ACC112 (cell line): ENCODE results near the gene KCNC3.

Experiments
- H2AFZ ChIP-seq: fragments of 200-600 bp; sonication (generic); one replicate; pipeline ENCODE4 v1.6.0; 2017; ENCODE audit warnings: antibody characterized with exemption, low read length; ENCODE audit not compliant: unreplicated experiment
- H3K27ac ChIP-seq: fragments of 200-600 bp; sonication (generic); 2 replicates; pipeline ENCODE4 v1.5.1; 2014; ENCODE audit warnings: low read depth, mild to moderate bottlenecking, antibody characterized with exemption, low read length, moderate library complexity
- H3K27me3 ChIP-seq: fragments of 200-600 bp; sonication (generic); 2 replicates; pipeline ENCODE4 v1.6.1; 2014; ENCODE audit warnings: mild to moderate bottlenecking, antibody characterized with exemption, low read length, moderate library complexity, mixed read lengths; ENCODE audit not compliant: insufficient read depth
- H3K36me3 ChIP-seq: fragments of 200-600 bp; sonication (generic); 2 replicates; pipeline ENCODE4 v1.6.1; 2016; ENCODE audit warnings: mild to moderate bottlenecking, antibody characterized with exemption, low read length, moderate library complexity, mixed read lengths; ENCODE audit not compliant: insufficient read depth
- H3K4me1 ChIP-seq: fragments of 200-600 bp; sonication (generic); one replicate; pipeline ENCODE4 v1.6.1; 2016; ENCODE audit warnings: low read length, mixed read lengths; ENCODE audit not compliant: insufficient read depth, unreplicated experiment, control insufficient read depth
- H3K4me3 ChIP-seq: fragments of 200-600 bp; sonication (generic); 2 replicates; pipeline ENCODE4 v1.5.1; 2014; ENCODE audit warnings: mild to moderate bottlenecking, low read depth, low read length
- H3K79me2 ChIP-seq: fragments of 200-600 bp; sonication (generic); one replicate; pipeline ENCODE4 v1.6.0; 2016; ENCODE audit warnings: low read length; ENCODE audit not compliant: control insufficient read depth, unreplicated experiment, insufficient read depth

KCNC3 gene

GRCh38 chr19:50325310-50326100, 3.7 kb downstream of the KCNC3 start:
- no peak overlapping the region for H3K4me3 ChIP-seq
- H3K4me1 ChIP-seq = no peaks in the 10 kb centered on the region

GRCh38 chr19:50324331-50324730, 4.8 kb downstream of the KCNC3 start:
- H3K27me3 ChIP-seq = peaks cover 31% of the 10 kb centered on the region
- no peaks in the 10 kb centered on the region for H3K36me3 ChIP-seq
- no peak overlapping the region for H2AFZ ChIP-seq
- no peak overlapping the region for H3K4me3 ChIP-seq
- H3K27ac ChIP-seq = no peak overlapping the region
- no peaks in the 10 kb centered on the region for H3K4me1 ChIP-seq
- no peaks in the 10 kb centered on the region for H3K79me2 ChIP-seq

More at GRCh38 chr19:50325310-50326100, 3.7 kb downstream of the KCNC3 start:
- Histone ChIP-seq H3K79me2 (no peaks in the 10 kb centered on the region), H3K27me3 (peaks cover 41% of the 10 kb centered on the region), H2AFZ (no peak overlapping the region), H3K27ac (no peak overlapping the region), H3K36me3 (no peaks in the 10 kb centered on the region)

DNA sequence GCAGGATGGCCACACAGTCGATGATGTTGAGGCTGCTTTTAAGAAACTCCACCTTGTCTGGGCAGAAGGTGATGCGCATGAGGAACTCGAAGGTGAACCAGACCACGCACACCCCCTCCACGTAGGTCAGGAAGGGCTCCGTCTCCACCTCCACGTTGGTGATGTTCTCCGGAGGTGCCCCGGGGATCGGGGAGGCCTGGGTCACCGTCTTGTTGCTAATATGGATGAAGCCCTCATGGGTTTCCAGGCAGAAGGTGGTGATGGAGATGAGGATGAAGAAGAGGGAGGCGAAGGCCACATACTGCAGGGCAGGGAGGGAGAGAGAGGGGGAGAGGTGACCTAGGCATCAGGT, 5.4 kb downstream of the KCNC3 start:
- Histone ChIP-seq H3K79me2 (no peaks in the 10 kb centered on the region), H3K4me1 (no peaks in the 10 kb centered on the region), H2AFZ (no peak overlapping the region), H3K27ac (no peak overlapping the region), H3K4me3 (no peak overlapping the region), H3K27me3 (peaks cover 31% of the 10 kb centered on the region), H3K36me3 (no peaks in the 10 kb centered on the region)

DNA sequence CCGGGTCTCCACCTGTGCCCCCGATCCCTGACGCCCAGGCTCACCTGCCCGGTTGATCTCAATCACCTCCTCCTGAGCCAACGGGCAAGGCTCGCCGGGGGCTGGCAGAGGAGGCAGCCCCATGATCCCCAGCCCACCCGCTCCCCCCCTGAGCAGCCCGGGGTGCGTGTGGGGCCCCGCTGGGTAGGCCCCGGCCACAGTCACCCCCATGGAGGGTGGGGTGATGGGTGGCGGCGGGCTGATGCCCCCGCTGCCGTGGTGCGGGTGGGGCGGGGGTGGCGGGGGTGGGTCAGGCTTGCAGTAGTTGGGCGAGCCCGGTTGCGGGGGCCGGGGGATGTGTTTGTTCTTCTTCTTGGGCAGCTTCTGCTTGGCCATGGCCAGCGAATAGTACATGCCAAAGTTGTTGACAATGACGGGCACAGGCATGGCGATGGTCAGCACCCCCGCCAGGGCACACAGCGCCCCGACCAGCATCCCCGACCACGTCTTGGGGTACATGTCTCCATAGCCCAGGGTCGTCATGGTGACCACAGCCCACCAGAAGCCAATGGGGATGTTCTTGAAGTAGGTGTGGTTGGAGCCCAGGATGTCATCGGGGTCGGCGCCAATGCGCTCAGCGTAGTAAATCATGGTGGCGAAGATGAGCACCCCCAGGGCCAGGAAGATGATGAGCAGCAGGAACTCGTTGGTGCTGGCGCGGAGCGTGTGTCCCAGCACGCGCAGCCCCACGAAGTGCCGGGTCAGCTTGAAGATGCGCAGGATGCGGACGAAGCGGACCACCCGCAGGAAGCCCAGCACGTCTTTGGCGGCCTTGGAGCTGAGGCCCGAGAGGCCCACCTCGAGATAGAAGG, 6.0 kb downstream of the KCNC3 start:
- no peaks in the 10 kb centered on the region for H3K79me2 ChIP-seq
- no peak overlapping the region for H3K27ac ChIP-seq
- H3K36me3 ChIP-seq = no peaks in the 10 kb centered on the region
- no peak overlapping the region for H3K4me3 ChIP-seq
- no peaks in the 10 kb centered on the region for H3K4me1 ChIP-seq
- H2AFZ ChIP-seq = no peak overlapping the region
- peaks cover 28% of the 10 kb centered on the region for H3K27me3 ChIP-seq

- Histone ChIP-seq H3K4me1 (no peaks in the 10 kb centered on the region), H3K36me3 (no peaks in the 10 kb centered on the region), H3K79me2 (no peaks in the 10 kb centered on the region), H2AFZ (no peak overlapping the region), H3K27me3 (peaks cover 20% of the 10 kb centered on the region), H3K4me3 (no peak overlapping the region), H3K27ac (no peak overlapping the region)
These were observed 6.9 kb downstream of the KCNC3 start for GRCh38 chr19:50322234-50322633.

GRCh38 chr19:50321831-50322230, 7.3 kb downstream of the KCNC3 start:
- H3K4me1 ChIP-seq = no peaks in the 10 kb centered on the region
- H2AFZ ChIP-seq = no peak overlapping the region
- no peaks in the 10 kb centered on the region for H3K79me2 ChIP-seq
- H3K36me3 ChIP-seq = no peaks in the 10 kb centered on the region
- H3K4me3 ChIP-seq = no peak overlapping the region
- peaks cover 16% of the 10 kb centered on the region for H3K27me3 ChIP-seq
- H3K27ac ChIP-seq = no peak overlapping the region

DNA sequence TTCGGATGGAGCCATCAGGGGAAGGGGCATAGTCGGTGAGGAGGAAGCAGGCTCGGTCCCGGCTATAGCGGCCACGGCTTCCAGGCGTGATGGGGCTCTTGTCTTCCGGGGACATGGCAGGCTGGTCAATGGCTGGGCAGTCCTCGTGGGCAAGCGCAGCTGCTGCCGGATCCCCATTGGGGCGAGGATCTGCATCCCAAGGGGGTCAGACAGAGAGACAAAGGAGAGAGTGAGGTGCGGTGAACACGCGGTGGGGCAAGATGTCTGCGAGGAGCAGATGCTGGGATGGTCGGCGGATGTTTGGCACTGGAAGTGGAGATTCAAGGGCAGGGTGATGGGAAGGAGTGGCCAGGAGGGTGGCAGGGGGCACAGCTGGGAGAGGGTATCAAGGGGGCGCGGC, 8.6 kb downstream of the KCNC3 start:
- H3K4me1 ChIP-seq = no peaks in the 10 kb centered on the region
- no peaks in the 10 kb centered on the region for H3K36me3 ChIP-seq
- H3K27me3 ChIP-seq = peaks cover 10% of the 10 kb centered on the region; the same call in 1 of the 2 replicates
- no peaks in the 10 kb centered on the region for H3K79me2 ChIP-seq
- no peak overlapping the region for H3K27ac ChIP-seq
- no peak overlapping the region for H2AFZ ChIP-seq
- H3K4me3 ChIP-seq = no peak overlapping the region

DNA sequence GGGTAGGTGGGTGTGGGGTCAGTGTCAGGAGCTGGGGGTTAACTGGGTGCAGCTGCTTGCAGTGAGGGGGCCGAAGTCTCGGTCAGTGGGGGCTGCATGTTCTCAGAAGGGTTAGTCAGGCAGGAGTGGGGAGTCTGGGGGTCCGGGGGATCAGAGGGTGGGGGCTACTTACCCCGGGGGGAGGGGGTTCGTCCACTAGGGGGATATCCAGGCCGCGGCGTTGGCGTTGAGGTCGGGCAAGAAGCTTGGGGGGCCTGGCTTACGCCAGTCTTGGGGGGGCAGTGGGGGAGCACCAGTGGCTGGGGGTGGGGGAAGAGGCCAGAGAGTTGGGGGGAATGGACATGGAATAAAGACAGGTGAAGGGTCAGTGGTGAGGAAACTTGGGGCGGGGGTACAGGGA, 9.1 kb downstream of the KCNC3 start:
- H3K27me3 ChIP-seq = peaks cover 13% of the 10 kb centered on the region
- no peaks in the 10 kb centered on the region for H3K36me3 ChIP-seq
- no peaks in the 10 kb centered on the region for H3K79me2 ChIP-seq
- no peaks in the 10 kb centered on the region for H3K4me1 ChIP-seq
- no peak overlapping the region for H2AFZ ChIP-seq
- H3K4me3 ChIP-seq = no peak overlapping the region
- no peak overlapping the region for H3K27ac ChIP-seq

DNA sequence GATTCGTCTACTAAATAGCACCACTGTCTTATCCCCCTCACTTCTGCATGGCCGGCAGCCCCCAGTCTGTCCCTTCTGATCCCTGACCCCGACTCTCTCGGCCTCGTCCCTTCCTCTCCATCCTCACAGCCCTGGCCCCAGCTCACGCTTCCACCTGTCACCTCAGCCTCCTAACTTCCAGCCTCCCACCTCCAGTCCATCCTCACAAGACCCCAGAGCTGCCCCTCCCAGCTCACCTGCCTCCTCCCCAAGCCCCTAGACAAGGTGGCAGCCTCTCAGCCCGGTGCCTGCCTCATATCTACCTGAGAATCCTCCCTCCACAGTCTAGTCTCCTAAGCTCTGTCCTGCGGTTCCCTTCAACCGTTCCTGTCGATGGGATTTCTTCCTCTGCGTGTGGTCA, 10.0 kb downstream of the KCNC3 start:
- Histone ChIP-seq H3K27ac (no peak overlapping the region), H3K4me1 (no peaks in the 10 kb centered on the region), H3K79me2 (no peaks in the 10 kb centered on the region), H3K27me3 (peaks cover 22% of the 10 kb centered on the region), H2AFZ (no peak overlapping the region), H3K4me3 (no peak overlapping the region), H3K36me3 (no peaks in the 10 kb centered on the region)

DNA sequence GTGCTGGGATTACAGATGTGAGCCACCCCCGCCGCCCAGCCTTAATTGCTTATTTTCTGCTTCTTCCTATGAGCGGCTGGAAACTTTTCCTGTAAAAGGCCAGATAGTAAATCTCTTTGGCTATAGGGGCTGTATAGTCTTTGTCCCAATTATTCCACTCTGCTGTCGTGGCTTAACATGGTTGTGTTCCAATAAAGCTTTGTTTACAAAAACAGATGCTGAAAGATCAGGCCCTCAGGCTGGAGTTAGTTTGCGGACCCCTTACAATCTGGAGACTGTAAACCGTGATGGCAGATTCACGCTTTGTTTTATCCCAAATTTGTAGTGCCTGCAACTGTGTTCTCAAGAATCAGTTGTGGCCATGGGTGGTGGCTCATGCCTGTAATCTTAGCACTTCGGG, 10.7 kb downstream of the KCNC3 start:
- H2AFZ ChIP-seq = no peak overlapping the region
- no peak overlapping the region for H3K27ac ChIP-seq
- H3K4me1 ChIP-seq = no peaks in the 10 kb centered on the region
- H3K79me2 ChIP-seq = no peaks in the 10 kb centered on the region
- H3K36me3 ChIP-seq = no peaks in the 10 kb centered on the region
- H3K4me3 ChIP-seq = no peak overlapping the region
- peaks cover 27% of the 10 kb centered on the region for H3K27me3 ChIP-seq

DNA sequence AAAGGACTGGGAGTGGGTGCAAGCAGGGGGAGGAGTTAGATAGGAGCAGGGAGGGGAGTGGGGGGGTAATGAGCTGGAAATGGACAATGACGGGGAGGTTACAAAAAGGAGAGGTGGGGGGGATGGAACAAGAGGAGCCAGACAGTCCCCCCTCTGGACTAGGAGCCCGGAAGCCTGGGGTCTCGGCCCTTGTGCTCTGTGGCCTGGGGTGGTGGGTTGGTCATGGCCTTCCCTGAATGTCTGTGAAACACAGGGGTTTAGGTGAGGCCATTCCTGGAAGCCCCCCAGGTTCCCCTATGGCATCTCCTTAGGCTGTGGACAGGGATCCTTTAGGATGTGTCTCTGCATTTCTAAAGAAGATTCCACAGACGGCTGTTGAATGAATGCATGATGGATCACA, 12.1 kb downstream of the KCNC3 start:
- H3K79me2 ChIP-seq = no peaks in the 10 kb centered on the region
- H3K27ac ChIP-seq = no peak overlapping the region
- no peak overlapping the region for H2AFZ ChIP-seq
- H3K36me3 ChIP-seq = no peaks in the 10 kb centered on the region
- no peaks in the 10 kb centered on the region for H3K4me1 ChIP-seq
- H3K4me3 ChIP-seq = no peak overlapping the region
- H3K27me3 ChIP-seq = peaks cover 39% of the 10 kb centered on the region
